Measurements from ENCODE around the gene RABGAP1L. TPM values are rescaled to one million over a fixed set of nuclear protein-coding genes. Genes with fewer than 3 reads are reported as not detected.
"Not testable (repeated sequence)": the region's sequence is repeated elsewhere in the genome, so short reads cannot be mapped to it uniquely, and the experiment has no call there.

The RABGAP1L gene
- total RNA-seq, 4 donors from 2014 or later, result 48.2 to 102 (median 59.1) TPM

- H3K4me1 ChIP-seq, result no peaks in the 10 kb centered on the region
- no peak overlapping the region for H3K4me3 ChIP-seq
- no peak for DNase-seq (ENCODE audit: low spot score in 2 of 2)
- H3K36me3 ChIP-seq, result no peaks in the 10 kb centered on the region
- H3K27ac ChIP-seq, result no peak overlapping the region
- peaks cover 5% of the 10 kb centered on the region for H3K9me3 ChIP-seq
- WGBS, result 100% methylated on average over 1 of the region's 1 CpG
- no peak for TF ChIP-seq POLR2A (IDR thresholded peaks at IDR 0.05)
- TF ChIP-seq CTCF (IDR thresholded peaks at IDR 0.05), result no peak
- no peak for TF ChIP-seq POLR2AphosphoS5 (IDR thresholded peaks at IDR 0.05)
- no peak for TF ChIP-seq EP300 (IDR thresholded peaks at IDR 0.05)
- no peaks in the 10 kb centered on the region for H3K27me3 ChIP-seq
Measured at GRCh38 chr1:174556392-174556791, 397.1 kb downstream of the RABGAP1L start.

- H3K27ac ChIP-seq, result no peak overlapping the region
Measured at GRCh38 chr1:174568551-174568950, 409.2 kb downstream of the RABGAP1L start.

GRCh38 chr1:174569240-174569639 lies 409.9 kb downstream of the RABGAP1L start:
- 88% methylated on average over 3 of the region's 3 CpGs for WGBS
- DNase-seq (ENCODE audit: low spot score in 2 of 2), result no peak
- H3K4me3 ChIP-seq, result no peak overlapping the region
- TF ChIP-seq POLR2AphosphoS5 (IDR thresholded peaks at IDR 0.05) (no peak), EP300 (IDR thresholded peaks at IDR 0.05) (no peak), CTCF (IDR thresholded peaks at IDR 0.05) (no peak), POLR2A (IDR thresholded peaks at IDR 0.05) (no peak)
- no peaks in the 10 kb centered on the region for H3K27me3 ChIP-seq
- no peaks in the 10 kb centered on the region for H3K4me1 ChIP-seq
- no peaks in the 10 kb centered on the region for H3K9me3 ChIP-seq
- H3K27ac ChIP-seq, result no peak overlapping the region
- H3K36me3 ChIP-seq, result no peaks in the 10 kb centered on the region

More at GRCh38 chr1:174568551-174568950, 409.2 kb downstream of the RABGAP1L start:
- no peaks in the 10 kb centered on the region for H3K36me3 ChIP-seq
- TF ChIP-seq EP300 (IDR thresholded peaks at IDR 0.05) (no peak), POLR2A (IDR thresholded peaks at IDR 0.05) (no peak), POLR2AphosphoS5 (IDR thresholded peaks at IDR 0.05) (no peak), CTCF (IDR thresholded peaks at IDR 0.05) (no peak)
- no peaks in the 10 kb centered on the region for H3K9me3 ChIP-seq
- H3K4me1 ChIP-seq, result no peaks in the 10 kb centered on the region
- H3K27me3 ChIP-seq, result no peaks in the 10 kb centered on the region
- no peak for DNase-seq (ENCODE audit: low spot score in 2 of 2)
- no peak overlapping the region for H3K4me3 ChIP-seq

GRCh38 chr1:174572771-174573170 lies 413.5 kb downstream of the RABGAP1L start:
- Histone ChIP-seq H3K4me3 (no peak overlapping the region), H3K27ac (no peak overlapping the region), H3K36me3 (no peaks in the 10 kb centered on the region), H3K27me3 (no peaks in the 10 kb centered on the region), H3K4me1 (no peaks in the 10 kb centered on the region), H3K9me3 (peaks cover 7% of the 10 kb centered on the region)
- WGBS, result 57% methylated on average over 1 of the region's 1 CpG
- no peak for DNase-seq (ENCODE audit: low spot score in 2 of 2)
- TF ChIP-seq POLR2AphosphoS5 (IDR thresholded peaks at IDR 0.05) (no peak), CTCF (IDR thresholded peaks at IDR 0.05) (no peak), EP300 (IDR thresholded peaks at IDR 0.05) (no peak), POLR2A (IDR thresholded peaks at IDR 0.05) (no peak)

- not testable (repeated sequence) for H3K4me1 ChIP-seq; H3K27ac ChIP-seq; H3K4me3 ChIP-seq; H3K27me3 ChIP-seq; DNase-seq (ENCODE audit: low spot score in 2 of 2); H3K36me3 ChIP-seq; H3K9me3 ChIP-seq
- WGBS, result 79% methylated on average over 6 of the region's 6 CpGs
Measured at GRCh38 chr1:174576120-174576519, 416.8 kb downstream of the RABGAP1L start.

- Histone ChIP-seq H3K9me3 (peaks cover 7% of the 10 kb centered on the region), H3K4me1 (no peaks in the 10 kb centered on the region), H3K36me3 (no peaks in the 10 kb centered on the region), H3K27me3 (no peaks in the 10 kb centered on the region), H3K4me3 (no peak overlapping the region), H3K27ac (no peak overlapping the region)
- TF ChIP-seq POLR2A (IDR thresholded peaks at IDR 0.05), result no peak
- no peak for DNase-seq (ENCODE audit: low spot score in 2 of 2)
Measured at GRCh38 chr1:174577681-174578080, 418.4 kb downstream of the RABGAP1L start.
